PFSK-1 (cell line): ENCODE results near the gene PCDHGA12.
"Not testable (repeated sequence)": the region's sequence is repeated elsewhere in the genome, so short reads cannot be mapped to it uniquely, and the experiment has no call there.

Experiments used
- FOXP2 ChIP-seq: optimal IDR thresholded peaks from 2 replicates; pipeline ENCODE3; 2011; ENCODE audit warnings: borderline replicate concordance, control low read depth, inconsistent platforms; ENCODE audit not compliant: insufficient read depth; ENCODE audit errors: extremely low read length, extremely low read depth
- POLR2AphosphoS5 ChIP-seq: IDR thresholded peaks from 2 replicates; pipeline ENCODE4 v1.6.1; 2012; ENCODE audit warnings: low read depth, mild to moderate bottlenecking, control low read depth, low read length, moderate library complexity
- REST ChIP-seq, 2 experiments: IDR thresholded peaks; 2 replicates each; pipeline versions ENCODE4 v1.6.1 to v1.8.0; 2011 to 2012; ENCODE audit warnings: low read depth in 2 of 2, low read length in 2 of 2, control low read depth in 1 of 2, inconsistent platforms in 1 of 2, mild to moderate bottlenecking in 1 of 2, moderate library complexity in 1 of 2; ENCODE audit not compliant: insufficient read depth in 1 of 2
- SIN3A ChIP-seq: IDR thresholded peaks from 2 replicates; pipeline ENCODE4 v1.6.1; 2012; ENCODE audit warnings: mild to moderate bottlenecking, low read length, moderate library complexity, borderline replicate concordance; ENCODE audit not compliant: insufficient read depth
- TAF1 ChIP-seq: IDR thresholded peaks from 2 replicates; pipeline ENCODE4 v1.6.1; 2012; ENCODE audit warnings: low read length, control low read depth, borderline replicate concordance; ENCODE audit not compliant: insufficient read depth

The PCDHGA12 gene

GRCh38 chr5:141403387-141403786, 26.9 kb upstream of the PCDHGA12 start:
- no peak for TF ChIP-seq SIN3A
- TF ChIP-seq REST (IDR thresholded peaks at IDR 0.05; ENCODE audit: insufficient read depth in 1 of 2, low read depth in 2 of 2, low read length in 2 of 2): no peak
- no peak for TF ChIP-seq FOXP2
- no peak for TF ChIP-seq TAF1
- TF ChIP-seq POLR2AphosphoS5: no peak

GRCh38 chr5:141407790-141408505, 22.4 kb upstream of the PCDHGA12 start, which contains the start of gene PCDHGB6:
Gene PCDHGB6, plus strand, starts transcription at chr5:141408021. Its CDS starts 182 bp downstream, at chr5:141408203.
- TF ChIP-seq FOXP2, TAF1, POLR2AphosphoS5: not testable (repeated sequence)

GRCh38 chr5:141409598-141410306, 20.6 kb upstream of the PCDHGA12 start:
- TF ChIP-seq POLR2AphosphoS5 (no peak), FOXP2 (no peak), TAF1 (no peak), SIN3A (no peak), REST (IDR thresholded peaks at IDR 0.05; ENCODE audit: insufficient read depth in 1 of 2, low read depth in 2 of 2, low read length in 2 of 2) (no peak)

GRCh38 chr5:141411575-141411974, 18.7 kb upstream of the PCDHGA12 start:
- no peak for TF ChIP-seq TAF1
- TF ChIP-seq POLR2AphosphoS5: no peak

GRCh38 chr5:141412854-141413539, 17.3 kb upstream of the PCDHGA12 start, which contains the start of gene PCDHGA10:
Gene PCDHGA10, plus strand, starts transcription at chr5:141412987. Its CDS starts 189 bp downstream, at chr5:141413176.
- TF ChIP-seq POLR2AphosphoS5: no peak
- no peak for TF ChIP-seq TAF1
- no peak for TF ChIP-seq SIN3A
- no peak for TF ChIP-seq REST (IDR thresholded peaks at IDR 0.05; ENCODE audit: insufficient read depth in 1 of 2, low read depth in 2 of 2, low read length in 2 of 2)
- TF ChIP-seq FOXP2: no peak
